Measurements from ENCODE around the gene BABAM2. TPM values are rescaled to one million over a fixed set of nuclear protein-coding genes. Genes with fewer than 3 reads are reported as not detected.

The BABAM2 gene
- total and polyA plus RNA-seq, 10 of the 15 experiments (the other 5 are each of a cell fraction or from before 2014, with no cell fraction given): 30.7 to 59.9 (median 44.5) TPM

DNA sequence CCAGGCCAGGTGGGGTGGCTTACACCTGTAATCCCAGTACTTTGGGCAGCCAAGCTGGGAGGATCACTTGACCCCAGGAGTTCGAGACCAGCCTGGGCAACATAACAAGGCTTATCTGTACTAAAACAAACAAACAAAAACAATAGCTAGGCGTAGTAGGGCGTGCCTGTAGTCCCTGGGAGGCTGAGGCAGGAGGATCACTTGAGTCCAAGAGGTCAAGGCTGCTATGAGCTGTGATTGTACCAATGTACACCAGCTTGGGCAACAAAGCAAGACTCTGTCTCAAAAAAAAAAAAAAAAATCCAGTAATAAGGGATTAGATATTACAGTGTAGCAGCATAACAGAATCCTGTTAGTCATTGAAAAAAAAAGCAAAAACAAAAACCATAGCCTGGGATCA is 279.0 kb downstream of the BABAM2 start (continued):
- TF ChIP-seq CBX5 (IDR thresholded peaks at IDR 0.05; ENCODE audit: low read depth) (no peak), CEBPZ (IDR thresholded peaks at IDR 0.05; ENCODE audit: low read depth, low read length) (no peak), EP300 (IDR thresholded peaks at IDR 0.05; ENCODE audit: borderline replicate concordance in 1 of 2, control insufficient read depth in 1 of 2, low read depth in 2 of 2, low read length in 2 of 2) (no peak), SMAD1 (IDR thresholded peaks at IDR 0.05; ENCODE audit: low read depth, partially characterized antibody) (no peak), TCF3 (IDR thresholded peaks at IDR 0.05; ENCODE audit: borderline replicate concordance, insufficient read depth, low read depth, low read length) (no peak)
- TF ChIP-seq, protein P1, sequence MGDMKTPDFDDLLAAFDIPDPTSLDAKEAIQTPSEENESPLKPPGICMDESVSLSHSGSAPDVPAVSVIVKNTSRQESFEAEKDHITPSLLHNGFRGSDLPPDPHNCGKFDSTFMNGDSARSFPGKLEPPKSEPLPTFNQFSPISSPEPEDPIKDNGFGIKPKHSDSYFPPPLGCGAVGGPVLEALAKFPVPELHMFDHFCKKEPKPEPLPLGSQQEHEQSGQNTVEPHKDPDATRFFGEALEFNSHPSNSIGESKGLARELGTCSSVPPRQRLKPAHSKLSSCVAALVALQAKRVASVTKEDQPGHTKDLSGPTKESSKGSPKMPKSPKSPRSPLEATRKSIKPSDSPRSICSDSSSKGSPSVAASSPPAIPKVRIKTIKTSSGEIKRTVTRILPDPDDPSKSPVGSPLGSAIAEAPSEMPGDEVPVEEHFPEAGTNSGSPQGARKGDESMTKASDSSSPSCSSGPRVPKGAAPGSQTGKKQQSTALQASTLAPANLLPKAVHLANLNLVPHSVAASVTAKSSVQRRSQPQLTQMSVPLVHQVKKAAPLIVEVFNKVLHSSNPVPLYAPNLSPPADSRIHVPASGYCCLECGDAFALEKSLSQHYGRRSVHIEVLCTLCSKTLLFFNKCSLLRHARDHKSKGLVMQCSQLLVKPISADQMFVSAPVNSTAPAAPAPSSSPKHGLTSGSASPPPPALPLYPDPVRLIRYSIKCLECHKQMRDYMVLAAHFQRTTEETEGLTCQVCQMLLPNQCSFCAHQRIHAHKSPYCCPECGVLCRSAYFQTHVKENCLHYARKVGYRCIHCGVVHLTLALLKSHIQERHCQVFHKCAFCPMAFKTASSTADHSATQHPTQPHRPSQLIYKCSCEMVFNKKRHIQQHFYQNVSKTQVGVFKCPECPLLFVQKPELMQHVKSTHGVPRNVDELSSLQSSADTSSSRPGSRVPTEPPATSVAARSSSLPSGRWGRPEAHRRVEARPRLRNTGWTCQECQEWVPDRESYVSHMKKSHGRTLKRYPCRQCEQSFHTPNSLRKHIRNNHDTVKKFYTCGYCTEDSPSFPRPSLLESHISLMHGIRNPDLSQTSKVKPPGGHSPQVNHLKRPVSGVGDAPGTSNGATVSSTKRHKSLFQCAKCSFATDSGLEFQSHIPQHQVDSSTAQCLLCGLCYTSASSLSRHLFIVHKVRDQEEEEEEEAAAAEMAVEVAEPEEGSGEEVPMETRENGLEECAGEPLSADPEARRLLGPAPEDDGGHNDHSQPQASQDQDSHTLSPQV (IDR thresholded peaks at IDR 0.05): no peak
- TF ChIP-seq, protein P2, sequence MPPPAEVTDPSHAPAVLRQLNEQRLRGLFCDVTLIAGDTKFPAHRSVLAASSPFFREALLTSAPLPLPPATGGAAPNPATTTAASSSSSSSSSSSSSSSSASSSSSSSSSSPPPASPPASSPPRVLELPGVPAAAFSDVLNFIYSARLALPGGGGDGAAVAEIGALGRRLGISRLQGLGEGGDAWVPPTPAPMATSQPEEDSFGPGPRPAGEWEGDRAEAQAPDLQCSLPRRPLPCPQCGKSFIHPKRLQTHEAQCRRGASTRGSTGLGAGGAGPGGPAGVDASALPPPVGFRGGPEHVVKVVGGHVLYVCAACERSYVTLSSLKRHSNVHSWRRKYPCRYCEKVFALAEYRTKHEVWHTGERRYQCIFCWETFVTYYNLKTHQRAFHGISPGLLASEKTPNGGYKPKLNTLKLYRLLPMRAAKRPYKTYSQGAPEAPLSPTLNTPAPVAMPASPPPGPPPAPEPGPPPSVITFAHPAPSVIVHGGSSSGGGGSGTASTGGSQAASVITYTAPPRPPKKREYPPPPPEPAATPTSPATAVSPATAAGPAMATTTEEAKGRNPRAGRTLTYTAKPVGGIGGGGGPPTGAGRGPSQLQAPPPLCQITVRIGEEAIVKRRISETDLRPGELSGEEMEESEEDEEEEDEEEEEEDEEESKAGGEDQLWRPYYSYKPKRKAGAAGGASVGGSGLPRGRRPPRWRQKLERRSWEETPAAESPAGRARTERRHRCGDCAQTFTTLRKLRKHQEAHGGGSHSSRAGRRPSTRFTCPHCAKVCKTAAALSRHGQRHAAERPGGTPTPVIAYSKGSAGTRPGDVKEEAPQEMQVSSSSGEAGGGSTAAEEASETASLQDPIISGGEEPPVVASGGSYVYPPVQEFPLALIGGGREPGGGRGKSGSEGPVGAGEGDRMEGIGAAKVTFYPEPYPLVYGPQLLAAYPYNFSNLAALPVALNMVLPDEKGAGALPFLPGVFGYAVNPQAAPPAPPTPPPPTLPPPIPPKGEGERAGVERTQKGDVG (CRISPR knock-in tag; IDR thresholded peaks at IDR 0.05): no peak
